Chondrocyte (in vitro differentiated cells): ENCODE results near the gene AUTS2. TPM values are rescaled to one million over a fixed set of nuclear protein-coding genes. Genes with fewer than 3 reads are reported as not detected.

Experiments
- DNase-seq: peaks from one replicate; pipeline ENCODE4 v3.0.0; 2021; ENCODE audit warnings: mixed read lengths, low spot score
- H3K27ac Mint-ChIP-seq: one replicate; pipeline ENCODE4 v1.8.0; 2021; ENCODE audit warnings: mild to moderate bottlenecking, moderate library complexity, mixed read lengths; ENCODE audit not compliant: unreplicated experiment
- H3K27me3 Mint-ChIP-seq: 2 replicates; pipeline ENCODE4 v1.8.0; 2021; ENCODE audit warnings: low read depth, mixed read lengths
- H3K36me3 Mint-ChIP-seq: 2 replicates; pipeline ENCODE4 v1.8.0; 2021; ENCODE audit warnings: low read depth, mixed read lengths
- H3K4me1 Mint-ChIP-seq: 2 replicates; pipeline ENCODE4 v1.8.0; 2021; ENCODE audit warnings: low read depth, mild to moderate bottlenecking, mixed read lengths
- H3K4me3 Mint-ChIP-seq: one replicate; pipeline ENCODE4 v1.8.0; 2021; ENCODE audit warnings: mild to moderate bottlenecking, moderate library complexity, mixed read lengths; ENCODE audit not compliant: unreplicated experiment
- H3K9me3 Mint-ChIP-seq: 2 replicates; pipeline ENCODE4 v1.8.0; 2021; ENCODE audit warnings: low read depth, mixed read lengths
- long read RNA-seq: library from polyadenylated mRNA; stranded (forward); transcript quantifications from one replicate; pipeline ENCODE4 v2.0.0, GENCODE V29; 2021
- total RNA-seq: library from RNA; stranded (reverse); gene quantifications from 3 replicates; pipeline ENCODE4 v1.2.1, GENCODE V29; 2021
- TF ChIP-seq, protein P1 (sequence below): fragments of 200-600 bp; sonication (generic); IDR thresholded peaks from 2 replicates; pipeline ENCODE4 v1.5.0; 2021; ENCODE audit warnings: antibody characterized with exemption, mild to moderate bottlenecking, moderate library complexity

The AUTS2 gene
- total RNA-seq, result 31.5 to 69.2 TPM (median 40.8 TPM) in 3 replicates
- long read RNA-seq, partial matches to known transcripts, result 16 of 17 reads
- long read RNA-seq, other reads (novel, unspliced or antisense), result 1 of 17 reads

DNA sequence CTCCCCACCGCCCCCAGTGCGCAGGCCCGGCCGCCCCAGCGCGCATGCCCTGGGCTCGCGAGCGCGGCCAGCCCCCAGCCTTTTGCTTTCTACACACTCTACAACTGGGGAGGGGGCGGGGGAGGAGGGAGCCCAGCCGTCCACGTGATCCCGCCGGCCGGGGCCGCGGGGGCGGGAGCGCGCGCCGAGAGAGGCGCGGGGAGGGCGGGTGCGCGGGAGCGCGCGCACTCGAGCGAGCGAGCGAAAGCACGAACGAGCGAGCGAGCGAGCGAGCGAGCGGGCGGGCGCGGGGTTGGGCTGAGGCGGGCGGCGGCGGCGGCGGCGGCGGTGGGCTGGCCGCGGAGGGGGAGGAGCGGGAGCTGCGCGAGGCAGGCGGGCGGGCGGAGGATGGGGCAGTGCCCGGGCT is at the start of gene AUTS2:
Gene AUTS2, plus strand, starts transcription at position 395 of the 406 bp plus-strand sequence. CDS start 1,179 bp downstream, outside the sequence.
- peak; percentile 94 for DNase-seq
- Mint-ChIP-seq H3K36me3 (no peaks in the 10 kb centered on the region), H3K9me3 (no peaks in the 10 kb centered on the region), H3K27ac (peak within 1 kb of the TSS; percentile 92), H3K27me3 (no peaks in the 10 kb centered on the region), H3K4me1 (peaks cover 13% of the 10 kb centered on the region), H3K4me3 (peak within 1 kb of the TSS; percentile 94)
- TF ChIP-seq, protein P1, sequence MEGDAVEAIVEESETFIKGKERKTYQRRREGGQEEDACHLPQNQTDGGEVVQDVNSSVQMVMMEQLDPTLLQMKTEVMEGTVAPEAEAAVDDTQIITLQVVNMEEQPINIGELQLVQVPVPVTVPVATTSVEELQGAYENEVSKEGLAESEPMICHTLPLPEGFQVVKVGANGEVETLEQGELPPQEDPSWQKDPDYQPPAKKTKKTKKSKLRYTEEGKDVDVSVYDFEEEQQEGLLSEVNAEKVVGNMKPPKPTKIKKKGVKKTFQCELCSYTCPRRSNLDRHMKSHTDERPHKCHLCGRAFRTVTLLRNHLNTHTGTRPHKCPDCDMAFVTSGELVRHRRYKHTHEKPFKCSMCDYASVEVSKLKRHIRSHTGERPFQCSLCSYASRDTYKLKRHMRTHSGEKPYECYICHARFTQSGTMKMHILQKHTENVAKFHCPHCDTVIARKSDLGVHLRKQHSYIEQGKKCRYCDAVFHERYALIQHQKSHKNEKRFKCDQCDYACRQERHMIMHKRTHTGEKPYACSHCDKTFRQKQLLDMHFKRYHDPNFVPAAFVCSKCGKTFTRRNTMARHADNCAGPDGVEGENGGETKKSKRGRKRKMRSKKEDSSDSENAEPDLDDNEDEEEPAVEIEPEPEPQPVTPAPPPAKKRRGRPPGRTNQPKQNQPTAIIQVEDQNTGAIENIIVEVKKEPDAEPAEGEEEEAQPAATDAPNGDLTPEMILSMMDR, result no peak

DNA sequence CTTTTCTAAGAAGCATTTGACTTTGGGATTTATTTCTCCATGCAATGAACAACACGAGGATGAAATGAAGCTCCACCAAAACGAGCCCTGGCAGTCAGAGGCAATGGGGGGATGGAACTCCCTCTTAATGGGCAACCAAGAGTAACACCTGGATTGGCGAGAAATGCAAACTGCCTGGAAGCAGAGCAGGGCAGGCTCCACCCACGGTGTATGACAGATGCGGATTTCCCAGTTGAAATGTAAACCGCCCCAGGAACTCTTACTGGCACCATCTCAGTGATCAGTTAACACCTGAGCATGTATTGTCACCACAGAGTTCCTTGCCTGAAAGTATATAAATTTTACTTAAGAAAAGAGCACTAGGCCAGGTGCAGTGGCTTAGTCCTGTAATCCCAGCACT is 47.3 kb upstream of the AUTS2 start:
- TF ChIP-seq, protein P1, result no peak
- no peak overlapping the region for H3K27ac Mint-ChIP-seq
- H3K4me3 Mint-ChIP-seq, result no peak overlapping the region
- no peaks in the 10 kb centered on the region for H3K4me1 Mint-ChIP-seq
- H3K36me3 Mint-ChIP-seq, result no peaks in the 10 kb centered on the region
- peaks cover 5% of the 10 kb centered on the region for H3K27me3 Mint-ChIP-seq
- no peak for DNase-seq
- no peaks in the 10 kb centered on the region for H3K9me3 Mint-ChIP-seq

DNA sequence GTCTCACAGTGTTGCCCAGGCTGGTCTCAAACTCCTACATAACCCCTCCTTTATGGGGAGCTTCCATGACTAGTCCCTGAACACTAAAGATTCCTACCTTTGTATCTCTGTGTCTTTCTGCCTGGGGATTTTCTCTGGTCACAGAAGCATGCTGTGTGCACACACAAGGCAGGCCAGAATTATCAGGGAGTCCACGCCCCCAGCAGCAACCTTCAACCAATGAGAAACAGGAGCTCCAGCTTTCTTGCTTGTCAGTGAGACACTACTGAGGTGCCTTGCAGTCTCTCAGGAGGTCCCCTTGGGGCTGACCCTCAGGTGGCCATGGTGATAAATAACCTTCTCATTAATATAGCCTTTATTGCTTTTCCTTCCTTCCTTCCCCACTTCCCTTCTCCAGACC is 45.1 kb upstream of the AUTS2 start:
- DNase-seq, result no peak
- TF ChIP-seq, protein P1, result no peak
- Mint-ChIP-seq H3K27ac (no peak overlapping the region), H3K4me1 (no peaks in the 10 kb centered on the region), H3K36me3 (no peaks in the 10 kb centered on the region), H3K4me3 (no peak overlapping the region), H3K27me3 (peaks cover 5% of the 10 kb centered on the region), H3K9me3 (no peaks in the 10 kb centered on the region)

DNA sequence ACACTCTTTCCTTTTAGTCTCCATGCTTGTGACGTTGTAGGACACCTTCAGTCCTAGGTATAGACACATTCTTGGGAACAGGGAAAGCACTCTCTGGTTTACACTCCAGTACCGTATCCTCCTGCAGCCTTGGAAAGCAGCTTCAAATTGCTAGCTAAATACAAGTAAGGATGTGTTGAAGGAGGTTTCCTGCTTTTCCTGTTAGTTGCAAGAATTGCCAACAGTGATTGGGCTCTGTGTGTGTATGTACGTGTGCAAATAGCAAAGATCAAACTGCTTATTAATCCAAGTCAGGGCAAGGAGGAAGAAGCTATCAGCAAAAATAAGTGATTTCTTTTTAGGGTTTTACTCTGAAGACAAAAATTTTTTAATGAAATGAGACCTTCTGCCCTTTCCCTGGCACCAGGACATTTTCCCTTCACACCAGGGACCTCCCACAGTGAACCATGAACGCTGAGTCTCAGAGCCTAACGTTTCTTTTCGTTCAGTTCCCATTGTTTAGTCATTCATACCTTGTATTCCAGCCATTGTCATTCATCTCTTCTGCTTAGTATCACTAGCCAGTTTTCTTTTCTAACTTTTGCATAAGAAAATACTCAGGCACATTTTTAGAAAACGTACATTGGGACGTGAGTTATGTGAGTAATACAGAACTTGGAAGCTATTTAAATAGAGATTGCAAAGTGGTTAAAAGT is 36.9 kb upstream of the AUTS2 start:
- peaks cover 32% of the 10 kb centered on the region for H3K4me1 Mint-ChIP-seq
- no peaks in the 10 kb centered on the region for H3K9me3 Mint-ChIP-seq
- H3K4me3 Mint-ChIP-seq, result no peak overlapping the region
- no peaks in the 10 kb centered on the region for H3K36me3 Mint-ChIP-seq
- H3K27me3 Mint-ChIP-seq, result no peaks in the 10 kb centered on the region
- TF ChIP-seq, protein P1, result no peak
- DNase-seq, result no peak
- H3K27ac Mint-ChIP-seq, result peak overlapping the region; percentile 24

DNA sequence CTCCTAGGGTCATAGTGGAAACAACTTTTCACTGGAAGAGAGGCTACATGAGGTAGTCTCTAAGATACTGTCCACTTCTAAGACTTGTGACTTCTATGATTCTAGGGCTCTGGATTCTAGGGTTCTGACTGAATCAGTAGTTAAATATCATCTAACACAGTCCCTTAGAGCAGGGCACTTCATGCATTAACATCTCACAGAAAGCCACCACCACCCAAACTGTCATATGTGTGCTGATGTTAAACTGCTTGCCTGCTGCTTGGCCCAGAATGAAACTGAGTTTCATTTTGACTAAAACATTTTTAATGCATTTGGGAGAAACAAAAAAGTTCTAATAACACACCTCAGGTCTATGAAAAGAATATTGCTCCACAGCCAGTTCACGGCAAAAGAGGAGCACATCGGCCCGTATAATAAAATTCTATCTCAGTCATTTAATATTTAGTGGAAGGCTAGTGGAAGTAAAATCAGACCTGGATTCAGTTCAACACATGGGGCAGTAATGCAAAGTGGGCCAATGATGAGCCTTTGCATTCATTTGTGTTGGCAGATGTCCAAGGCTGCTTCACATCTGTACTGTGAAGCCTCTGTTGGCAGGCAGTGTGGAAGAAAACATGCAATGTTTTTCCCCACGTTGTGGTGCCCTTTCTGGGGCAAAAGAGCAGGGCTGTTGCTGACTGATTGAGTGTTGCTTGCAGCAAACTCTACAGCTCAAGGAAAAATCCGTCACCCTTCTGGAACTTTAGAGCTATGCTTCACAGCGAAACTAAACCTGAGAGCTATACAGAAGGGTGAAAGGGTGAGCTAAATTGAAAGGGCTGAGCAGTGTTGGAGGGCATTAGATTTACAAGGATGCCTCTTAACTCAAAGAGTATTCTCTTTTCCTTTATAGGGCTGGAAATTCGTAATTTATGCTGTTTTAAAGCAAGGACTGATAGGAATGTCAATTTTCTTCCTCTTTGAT is 33.5 kb upstream of the AUTS2 start:
- H3K4me3 Mint-ChIP-seq, result peak overlapping the region; percentile 4
- peaks cover 36% of the 10 kb centered on the region for H3K4me1 Mint-ChIP-seq
- H3K27me3 Mint-ChIP-seq, result peaks cover 4% of the 10 kb centered on the region
- TF ChIP-seq, protein P1, result peak; percentile 36
- DNase-seq, result no peak
- no peaks in the 10 kb centered on the region for H3K36me3 Mint-ChIP-seq
- H3K27ac Mint-ChIP-seq, result peak overlapping the region; percentile 70
- no peaks in the 10 kb centered on the region for H3K9me3 Mint-ChIP-seq
